Tibial nerve (tissue), 4 donors: ENCODE measurements around the gene TSTD2.
"Not testable (repeated sequence)": the region's sequence is repeated elsewhere in the genome, so short reads cannot be mapped to it uniquely, and the experiment has no call there.

Experiments used
- EP300 ChIP-seq, 2 donors: sonication (generic); formaldehyde crosslinking; IDR thresholded peaks; one replicate each; pipeline ENCODE4 v1.6.1; 2017; ENCODE audit warnings: antibody characterized with exemption in 2 of 2, mild to moderate bottlenecking in 1 of 2
- TF ChIP-seq, protein P1 (sequence below), 5 experiments: fragments of 200-600 bp in 3 of 5; fragments of 450-650 bp in 2 of 5; sonication (generic) in 3 of 5; IDR thresholded peaks; one replicate each; pipeline ENCODE4 v1.5.1; 2016 to 2019; ENCODE audit warnings: antibody characterized with exemption in 5 of 5, mild to moderate bottlenecking in 3 of 5, moderate library complexity in 2 of 5

DNA sequence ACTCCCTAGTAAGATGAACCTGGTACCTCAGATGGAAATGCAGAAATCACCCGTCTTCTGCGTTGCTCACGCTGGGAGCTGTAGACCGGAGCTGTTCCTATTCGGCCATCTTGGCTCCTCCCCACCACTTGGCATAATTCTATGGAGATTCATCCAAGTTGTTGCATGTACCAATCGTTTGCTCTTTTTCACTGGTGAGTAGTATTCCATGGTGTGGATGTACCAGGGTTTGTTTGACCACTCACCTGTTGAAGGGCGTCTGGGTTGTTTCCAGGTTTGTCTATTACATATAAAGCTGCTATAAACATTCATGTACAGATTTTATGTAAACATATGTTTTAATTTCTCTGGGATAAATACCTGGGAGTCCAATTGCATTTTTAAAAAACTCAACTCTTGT is 46.3 kb downstream of the TSTD2 start:
- not testable (repeated sequence) for TF ChIP-seq EP300 (IDR thresholded peaks at IDR 0.05)
- TF ChIP-seq, protein P1, sequence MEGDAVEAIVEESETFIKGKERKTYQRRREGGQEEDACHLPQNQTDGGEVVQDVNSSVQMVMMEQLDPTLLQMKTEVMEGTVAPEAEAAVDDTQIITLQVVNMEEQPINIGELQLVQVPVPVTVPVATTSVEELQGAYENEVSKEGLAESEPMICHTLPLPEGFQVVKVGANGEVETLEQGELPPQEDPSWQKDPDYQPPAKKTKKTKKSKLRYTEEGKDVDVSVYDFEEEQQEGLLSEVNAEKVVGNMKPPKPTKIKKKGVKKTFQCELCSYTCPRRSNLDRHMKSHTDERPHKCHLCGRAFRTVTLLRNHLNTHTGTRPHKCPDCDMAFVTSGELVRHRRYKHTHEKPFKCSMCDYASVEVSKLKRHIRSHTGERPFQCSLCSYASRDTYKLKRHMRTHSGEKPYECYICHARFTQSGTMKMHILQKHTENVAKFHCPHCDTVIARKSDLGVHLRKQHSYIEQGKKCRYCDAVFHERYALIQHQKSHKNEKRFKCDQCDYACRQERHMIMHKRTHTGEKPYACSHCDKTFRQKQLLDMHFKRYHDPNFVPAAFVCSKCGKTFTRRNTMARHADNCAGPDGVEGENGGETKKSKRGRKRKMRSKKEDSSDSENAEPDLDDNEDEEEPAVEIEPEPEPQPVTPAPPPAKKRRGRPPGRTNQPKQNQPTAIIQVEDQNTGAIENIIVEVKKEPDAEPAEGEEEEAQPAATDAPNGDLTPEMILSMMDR (IDR thresholded peaks at IDR 0.05), result not testable (repeated sequence)
